ENCODE data around the gene DUSP8.

GRCh38 chr11:1565173-1565903 is 6.7 kb downstream of the DUSP8 start:
- TF ChIP-seq CTCF (conservative IDR thresholded peaks at IDR 0.05; ENCODE audit: low read length) (no peak), EZH2phosphoT487 (IDR thresholded peaks at IDR 0.05; ENCODE audit: borderline replicate concordance, low read depth, low read length) (no peak)
